PC-3 (cell line): ENCODE results near the gene GP5. TPM values are rescaled to one million over a fixed set of nuclear protein-coding genes. Genes with fewer than 3 reads are reported as not detected.

Experiments
- ATAC-seq: fragments of 200-7000 bp; cut with Tn5 transposase; 2 replicates; pipeline ENCODE4 v1.9.1; 2020; ENCODE audit warnings: mild to moderate bottlenecking, moderate library complexity
- BruUV-seq: library from RNA; stranded (reverse); fragments of 400-500 nt; replicated peaks from 2 replicates; lab custom pipeline; 2021; lab: Mats Ljungman, UMichigan
- CTCF ChIA-PET: fragments of 300-600 bp; sonication (Branson Sonifier 250); formaldehyde crosslinking; loops from one replicate; lab custom pipeline; 2022; ENCODE audit warnings: antibody characterized with exemption; lab: Charles Lee
- POLR2A ChIA-PET: fragments of 300-600 bp; sonication (Branson Sonifier 250); formaldehyde crosslinking; loops from one replicate; lab custom pipeline; 2022; ENCODE audit warnings: antibody characterized with exemption; ENCODE audit not compliant: unreplicated experiment; lab: Charles Lee
- DNase-seq: peaks from one replicate; pipeline ENCODE4 v3.0.0-alpha.2; 2015
- H2AFZ ChIP-seq: fragments of 300-600 bp; sonication (generic); 2 replicates; pipeline ENCODE4 v1.6.0; 2016; ENCODE audit warnings: antibody characterized with exemption, low read length
- H3F3A ChIP-seq: fragments of 300-600 bp; sonication (generic); one replicate; pipeline ENCODE4 v1.6.0; 2017; ENCODE audit warnings: antibody characterized with exemption, low read length, control low read depth, mild to moderate bottlenecking; ENCODE audit not compliant: unreplicated experiment
- H3K27ac ChIP-seq: fragments of 300-600 bp; sonication (generic); 2 replicates; pipeline ENCODE4 v1.5.1; 2016; ENCODE audit warnings: mild to moderate bottlenecking, low read length
- H3K27me3 ChIP-seq: fragments of 300-600 bp; sonication (generic); 2 replicates; pipeline ENCODE4 v1.6.1; 2016; ENCODE audit warnings: low read length, mixed read lengths
- H3K36me3 ChIP-seq: fragments of 300-600 bp; sonication (generic); 2 replicates; pipeline ENCODE4 v1.6.1; 2016; ENCODE audit warnings: low read depth, mixed run types, low read length, mixed read lengths
- H3K4me1 ChIP-seq: fragments of 300-600 bp; sonication (generic); 2 replicates; pipeline ENCODE4 v1.5.1; 2016; ENCODE audit warnings: low read length; ENCODE audit not compliant: insufficient read depth
- H3K4me2 ChIP-seq: fragments of 300-600 bp; sonication (generic); 2 replicates; pipeline ENCODE4 v1.6.0; 2016; ENCODE audit warnings: low read length
- H3K4me3 ChIP-seq: fragments of 300-600 bp; sonication (generic); 2 replicates; pipeline ENCODE4 v1.5.1; 2016; ENCODE audit warnings: mild to moderate bottlenecking, low read length, mixed read lengths
- H3K79me2 ChIP-seq: fragments of 300-600 bp; sonication (generic); 2 replicates; pipeline ENCODE4 v1.6.1; 2017; ENCODE audit warnings: low read length, mixed read lengths
- H3K9ac ChIP-seq: fragments of 300-600 bp; sonication (generic); 2 replicates; pipeline ENCODE4 v1.6.0; 2016; ENCODE audit warnings: mild to moderate bottlenecking, low read length
- H3K9me2 ChIP-seq: fragments of 300-600 bp; sonication (generic); replicated peaks from 2 replicates; pipeline ENCODE4 v1.6.1; 2016; ENCODE audit warnings: mixed run types, low read length, mixed read lengths
- H3K9me3 ChIP-seq: fragments of 300-600 bp; sonication (generic); 2 replicates; pipeline ENCODE4 v1.6.1; 2016; ENCODE audit warnings: low read length, mixed read lengths
- H4K20me1 ChIP-seq: fragments of 300-600 bp; sonication (generic); 2 replicates; pipeline ENCODE4 v1.6.1; 2016; ENCODE audit warnings: low read length, mixed read lengths
- EZH2 ChIP-seq: fragments of 300-600 bp; sonication (generic); IDR thresholded peaks from one replicate; pipeline ENCODE4 v1.6.1; 2017; ENCODE audit warnings: antibody characterized with exemption, mild to moderate bottlenecking, low read length; ENCODE audit not compliant: unreplicated experiment
- EZH2phosphoT487 ChIP-seq: fragments of 300-600 bp; sonication (generic); IDR thresholded peaks from 2 replicates; pipeline ENCODE4 v1.6.1; 2018; ENCODE audit warnings: mild to moderate bottlenecking, antibody characterized with exemption, low read length, borderline replicate concordance
- intact Hi-C: fragments of 100-400 bp; cut with micrococcal nuclease; formaldehyde crosslinking; loops from 2 replicates; pipeline ENCODE4 v1.9.0; 2023
- total RNA-seq: library from RNA; depleted of rRNA; stranded (reverse); fragments of >200 nt; gene quantifications from 2 replicates; pipeline ENCODE4 v1.2.3, GENCODE V29; 2014
- TF ChIP-seq, protein P1 (sequence below): fragments of 300-600 bp; sonication (generic); conservative IDR thresholded peaks from 2 replicates; pipeline ENCODE4 v1.5.1; 2017; ENCODE audit warnings: antibody characterized with exemption, low read depth, mild to moderate bottlenecking, low read length

GP5 gene
- total RNA-seq, 1 experiment from 2014 or later: not detected

- Histone ChIP-seq H3K4me2 (no peak overlapping the region), H3K4me1 (no peaks in the 10 kb centered on the region), H3K27me3 (no peaks in the 10 kb centered on the region), H3K36me3 (peaks cover 42% of the 10 kb centered on the region), H3K9me2 (no peaks in the 10 kb centered on the region), H3K27ac (no peak overlapping the region), H3K9me3 (no peaks in the 10 kb centered on the region), H3K9ac (no peak overlapping the region), H3F3A (no peaks in the 10 kb centered on the region), H4K20me1 (no peaks in the 10 kb centered on the region), H3K4me3 (no peak overlapping the region), H3K79me2 (no peaks in the 10 kb centered on the region), H2AFZ (no peak overlapping the region)
- ATAC-seq: no peak
- TF ChIP-seq, protein P1, sequence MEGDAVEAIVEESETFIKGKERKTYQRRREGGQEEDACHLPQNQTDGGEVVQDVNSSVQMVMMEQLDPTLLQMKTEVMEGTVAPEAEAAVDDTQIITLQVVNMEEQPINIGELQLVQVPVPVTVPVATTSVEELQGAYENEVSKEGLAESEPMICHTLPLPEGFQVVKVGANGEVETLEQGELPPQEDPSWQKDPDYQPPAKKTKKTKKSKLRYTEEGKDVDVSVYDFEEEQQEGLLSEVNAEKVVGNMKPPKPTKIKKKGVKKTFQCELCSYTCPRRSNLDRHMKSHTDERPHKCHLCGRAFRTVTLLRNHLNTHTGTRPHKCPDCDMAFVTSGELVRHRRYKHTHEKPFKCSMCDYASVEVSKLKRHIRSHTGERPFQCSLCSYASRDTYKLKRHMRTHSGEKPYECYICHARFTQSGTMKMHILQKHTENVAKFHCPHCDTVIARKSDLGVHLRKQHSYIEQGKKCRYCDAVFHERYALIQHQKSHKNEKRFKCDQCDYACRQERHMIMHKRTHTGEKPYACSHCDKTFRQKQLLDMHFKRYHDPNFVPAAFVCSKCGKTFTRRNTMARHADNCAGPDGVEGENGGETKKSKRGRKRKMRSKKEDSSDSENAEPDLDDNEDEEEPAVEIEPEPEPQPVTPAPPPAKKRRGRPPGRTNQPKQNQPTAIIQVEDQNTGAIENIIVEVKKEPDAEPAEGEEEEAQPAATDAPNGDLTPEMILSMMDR: no peak
- no peak for TF ChIP-seq EZH2phosphoT487
- TF ChIP-seq EZH2: no peak
- POLR2A ChIA-PET: no interaction called here
- intact Hi-C loops: no loop called here
- CTCF ChIA-PET: no interaction called here
- no TSS peak for BruUV-seq
- DNase-seq: no peak
These were observed 44.8 kb upstream of the GP5 start for GRCh38 chr3:194443901-194444300.

DNA sequence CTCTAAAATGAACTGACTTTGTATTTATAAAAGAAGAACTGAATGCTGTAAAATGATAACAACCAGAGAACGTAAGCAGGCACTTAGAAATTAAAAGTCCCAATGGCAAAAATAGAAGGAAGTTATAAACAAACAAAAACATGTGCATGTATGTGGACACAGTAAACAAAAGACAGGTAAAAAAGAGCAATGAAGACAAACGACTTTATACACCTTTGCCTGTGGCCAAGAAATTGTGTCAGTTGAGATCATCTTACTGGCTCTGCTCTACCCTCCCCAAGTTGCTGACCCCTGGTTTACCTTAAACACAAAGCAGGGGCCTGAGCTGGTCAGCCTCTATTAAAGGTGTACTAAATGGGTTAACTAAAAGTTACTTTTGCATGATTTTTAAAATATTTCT lies 41.7 kb upstream of the GP5 start:
- H4K20me1 ChIP-seq: no peaks in the 10 kb centered on the region
- no peak overlapping the region for H2AFZ ChIP-seq
- peaks cover 35% of the 10 kb centered on the region for H3K36me3 ChIP-seq
- H3K9me2 ChIP-seq: no peaks in the 10 kb centered on the region
- BruUV-seq: no TSS peak
- intact Hi-C loops: no loop called here
- H3K4me1 ChIP-seq: no peaks in the 10 kb centered on the region
- H3F3A ChIP-seq: no peaks in the 10 kb centered on the region
- H3K9ac ChIP-seq: no peak overlapping the region
- no peak for DNase-seq
- H3K27ac ChIP-seq: no peak overlapping the region
- H3K27me3 ChIP-seq: no peaks in the 10 kb centered on the region
- POLR2A ChIA-PET: no interaction called here
- H3K9me3 ChIP-seq: no peaks in the 10 kb centered on the region
- ATAC-seq: no peak
- CTCF ChIA-PET: no interaction called here
- no peak overlapping the region for H3K4me3 ChIP-seq
- no peaks in the 10 kb centered on the region for H3K79me2 ChIP-seq
- TF ChIP-seq EZH2: no peak
- TF ChIP-seq, protein P1: no peak
- no peak for TF ChIP-seq EZH2phosphoT487
- no peak overlapping the region for H3K4me2 ChIP-seq

DNA sequence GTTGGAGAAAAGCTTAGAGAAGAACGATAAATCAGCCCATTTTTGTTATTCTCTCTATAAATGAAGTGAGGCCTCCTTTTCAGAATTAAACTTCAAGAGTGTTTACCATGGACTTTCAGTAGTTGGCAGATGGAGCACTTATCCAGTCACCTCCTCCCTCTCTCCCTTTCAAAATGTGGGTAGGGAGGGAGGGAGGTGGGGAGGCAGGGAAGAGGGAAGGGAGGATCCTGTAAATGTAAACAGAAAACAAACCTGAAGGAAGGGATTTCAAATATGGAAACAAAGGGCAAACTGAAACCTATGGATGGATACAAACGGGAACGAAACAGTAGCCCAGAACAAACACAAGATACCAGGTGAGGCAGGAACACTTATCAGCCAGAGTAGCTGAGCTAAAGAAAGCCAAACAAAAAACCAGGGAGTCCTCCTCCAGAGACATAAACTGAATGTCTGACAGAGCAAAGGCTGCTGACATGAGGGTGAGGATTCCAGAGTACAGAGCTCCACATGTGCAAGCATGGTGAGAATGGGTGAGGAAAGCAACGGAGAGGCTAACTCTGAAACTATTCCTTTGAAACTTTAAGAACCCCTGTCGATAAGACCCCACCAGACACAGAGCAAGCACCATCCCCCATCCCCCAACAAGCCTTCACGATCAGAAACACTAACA lies 41.0 kb upstream of the GP5 start:
- Histone ChIP-seq H3K27ac (no peak overlapping the region), H3K9me2 (no peaks in the 10 kb centered on the region), H3F3A (no peaks in the 10 kb centered on the region), H4K20me1 (no peaks in the 10 kb centered on the region), H3K4me1 (no peaks in the 10 kb centered on the region), H3K4me2 (no peak overlapping the region), H3K36me3 (peaks cover 39% of the 10 kb centered on the region), H2AFZ (no peak overlapping the region), H3K9ac (no peak overlapping the region), H3K4me3 (no peak overlapping the region), H3K79me2 (no peaks in the 10 kb centered on the region), H3K27me3 (no peaks in the 10 kb centered on the region), H3K9me3 (no peaks in the 10 kb centered on the region)
- TF ChIP-seq EZH2phosphoT487: no peak
- TF ChIP-seq, protein P1: no peak
- no peak for TF ChIP-seq EZH2
- no TSS peak for BruUV-seq
- ATAC-seq (no peak), DNase-seq (no peak)
- POLR2A ChIA-PET: no interaction called here
- intact Hi-C loops: no loop called here
- CTCF ChIA-PET: no interaction called here
